Nephron (organoid): Measurements from ENCODE around the gene SLC43A2.
"Not testable (repeated sequence)": the region's sequence is repeated elsewhere in the genome, so short reads cannot be mapped to it uniquely, and the experiment has no call there.

ENCODE experiments used
- H3K27ac Mint-ChIP-seq, 3 experiments: 2 replicates each; pipeline ENCODE4 v1.8.0; 2020; ENCODE audit warnings: mixed read lengths in 3 of 3, mild to moderate bottlenecking in 2 of 3, moderate library complexity in 1 of 3
- H3K27me3 Mint-ChIP-seq: 2 replicates; pipeline ENCODE4 v1.8.0; 2021; ENCODE audit warnings: low read depth, mild to moderate bottlenecking, moderate library complexity, mixed read lengths
- H3K36me3 Mint-ChIP-seq: 2 replicates; pipeline ENCODE4 v1.8.0; 2020; ENCODE audit warnings: low read depth, mixed read lengths
- H3K4me1 Mint-ChIP-seq: 2 replicates; pipeline ENCODE4 v1.8.0; 2020; ENCODE audit warnings: mixed read lengths
- H3K4me3 Mint-ChIP-seq, 3 experiments: 2 replicates each; pipeline ENCODE4 v1.8.0; 2020; ENCODE audit warnings: mild to moderate bottlenecking in 3 of 3, mixed read lengths in 3 of 3, moderate library complexity in 2 of 3
- H3K9me3 Mint-ChIP-seq: 2 replicates; pipeline ENCODE4 v1.8.0; 2020; ENCODE audit warnings: mixed read lengths
- TF ChIP-seq, protein P1 (sequence below), 3 experiments: fragments of 200-600 bp; sonication (generic); IDR thresholded peaks; one replicate each; pipeline ENCODE4 v1.5.0; 2021; ENCODE audit warnings: antibody characterized with exemption in 3 of 3; ENCODE audit not compliant: unreplicated experiment in 3 of 3

Gene SLC43A2

GRCh38 chr17:1535737-1536136 lies 92.9 kb downstream of the SLC43A2 start:
- peaks cover 11% of the 10 kb centered on the region for H3K4me1 Mint-ChIP-seq
- TF ChIP-seq, protein P1, sequence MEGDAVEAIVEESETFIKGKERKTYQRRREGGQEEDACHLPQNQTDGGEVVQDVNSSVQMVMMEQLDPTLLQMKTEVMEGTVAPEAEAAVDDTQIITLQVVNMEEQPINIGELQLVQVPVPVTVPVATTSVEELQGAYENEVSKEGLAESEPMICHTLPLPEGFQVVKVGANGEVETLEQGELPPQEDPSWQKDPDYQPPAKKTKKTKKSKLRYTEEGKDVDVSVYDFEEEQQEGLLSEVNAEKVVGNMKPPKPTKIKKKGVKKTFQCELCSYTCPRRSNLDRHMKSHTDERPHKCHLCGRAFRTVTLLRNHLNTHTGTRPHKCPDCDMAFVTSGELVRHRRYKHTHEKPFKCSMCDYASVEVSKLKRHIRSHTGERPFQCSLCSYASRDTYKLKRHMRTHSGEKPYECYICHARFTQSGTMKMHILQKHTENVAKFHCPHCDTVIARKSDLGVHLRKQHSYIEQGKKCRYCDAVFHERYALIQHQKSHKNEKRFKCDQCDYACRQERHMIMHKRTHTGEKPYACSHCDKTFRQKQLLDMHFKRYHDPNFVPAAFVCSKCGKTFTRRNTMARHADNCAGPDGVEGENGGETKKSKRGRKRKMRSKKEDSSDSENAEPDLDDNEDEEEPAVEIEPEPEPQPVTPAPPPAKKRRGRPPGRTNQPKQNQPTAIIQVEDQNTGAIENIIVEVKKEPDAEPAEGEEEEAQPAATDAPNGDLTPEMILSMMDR (IDR thresholded peaks at IDR 0.05; ENCODE audit: unreplicated experiment in 3 of 3) = no peak
- H3K9me3 Mint-ChIP-seq = no peaks in the 10 kb centered on the region
- no peak overlapping the region for H3K4me3 Mint-ChIP-seq
- no peak overlapping the region for H3K27ac Mint-ChIP-seq
- H3K36me3 Mint-ChIP-seq = peaks cover 60% of the 10 kb centered on the region
- no peaks in the 10 kb centered on the region for H3K27me3 Mint-ChIP-seq

GRCh38 chr17:1533661-1534325 lies 94.8 kb downstream of the SLC43A2 start:
- Mint-ChIP-seq H3K36me3 (peaks cover 58% of the 10 kb centered on the region), H3K27me3 (no peaks in the 10 kb centered on the region), H3K4me3 (peak overlapping the region in 1 of 3 experiments; percentile 1), H3K9me3 (no peaks in the 10 kb centered on the region), H3K4me1 (peaks cover 11% of the 10 kb centered on the region), H3K27ac (peak overlapping the region in 2 of 3 experiments; percentile 3 to 57)
- TF ChIP-seq, protein P1 (IDR thresholded peaks at IDR 0.05; ENCODE audit: unreplicated experiment in 3 of 3) = no peak

- no peaks in the 10 kb centered on the region for H3K27me3 Mint-ChIP-seq
- peaks cover 11% of the 10 kb centered on the region for H3K4me1 Mint-ChIP-seq
- H3K4me3 Mint-ChIP-seq = no peak overlapping the region
- H3K27ac Mint-ChIP-seq = peak overlapping the region in 1 of 3 experiments; percentile 57
- H3K9me3 Mint-ChIP-seq = no peaks in the 10 kb centered on the region
- H3K36me3 Mint-ChIP-seq = peaks cover 56% of the 10 kb centered on the region
- TF ChIP-seq, protein P1 (IDR thresholded peaks at IDR 0.05; ENCODE audit: unreplicated experiment in 3 of 3) = no peak
Measured at GRCh38 chr17:1532836-1533602, 95.6 kb downstream of the SLC43A2 start.

DNA sequence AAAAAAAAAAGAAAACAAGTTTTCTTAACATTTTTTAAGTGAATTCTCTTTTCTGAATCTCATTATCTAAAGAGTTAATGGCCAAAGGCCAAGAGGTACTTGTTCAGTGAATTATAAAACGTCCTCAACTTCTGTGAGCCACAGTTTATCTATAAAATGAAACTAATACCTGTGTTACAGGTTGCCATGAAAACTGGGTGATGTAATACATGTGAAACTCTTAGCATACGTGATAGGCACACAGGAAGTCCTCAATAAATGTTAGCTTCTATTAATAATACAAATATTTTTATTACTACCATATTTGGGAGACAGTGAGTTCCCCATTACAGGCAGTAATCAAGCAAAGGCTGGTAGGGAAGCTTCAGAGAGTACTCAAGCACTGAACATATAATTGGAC lies 98.8 kb downstream of the SLC43A2 start:
- H3K9me3 Mint-ChIP-seq = no peaks in the 10 kb centered on the region
- H3K27ac Mint-ChIP-seq = no peak overlapping the region
- H3K27me3 Mint-ChIP-seq = no peaks in the 10 kb centered on the region
- peaks cover 47% of the 10 kb centered on the region for H3K36me3 Mint-ChIP-seq
- no peak overlapping the region for H3K4me3 Mint-ChIP-seq
- H3K4me1 Mint-ChIP-seq = peaks cover 11% of the 10 kb centered on the region
- TF ChIP-seq, protein P1 (IDR thresholded peaks at IDR 0.05; ENCODE audit: unreplicated experiment in 3 of 3) = no peak

DNA sequence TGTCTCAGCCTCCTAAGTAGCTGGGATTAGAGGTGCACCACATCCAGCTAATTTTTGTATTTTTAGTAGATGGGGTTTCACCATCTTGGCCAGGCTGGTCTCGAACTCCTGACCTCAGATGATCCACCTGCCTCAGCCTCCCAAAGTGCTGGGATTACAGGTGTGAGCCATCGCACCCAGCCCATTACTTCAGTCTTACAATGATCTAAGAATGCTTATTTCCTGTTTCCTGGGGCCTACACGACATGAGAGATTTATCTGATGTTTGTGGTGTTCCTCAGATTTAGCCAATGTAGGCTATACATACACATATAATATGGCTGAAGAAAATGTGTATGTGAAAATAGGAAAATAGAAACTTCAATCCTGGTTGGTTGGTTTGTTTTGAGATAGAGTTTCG lies 101.8 kb downstream of the SLC43A2 start:
- H3K4me3 Mint-ChIP-seq, H3K4me1 Mint-ChIP-seq, H3K27ac Mint-ChIP-seq, H3K27me3 Mint-ChIP-seq, H3K9me3 Mint-ChIP-seq: not testable (repeated sequence)
- peaks cover 33% of the 10 kb centered on the region for H3K36me3 Mint-ChIP-seq

- H3K4me3 Mint-ChIP-seq = no peak overlapping the region
- H3K36me3 Mint-ChIP-seq = peaks cover 22% of the 10 kb centered on the region
- peaks cover 38% of the 10 kb centered on the region for H3K4me1 Mint-ChIP-seq
- no peaks in the 10 kb centered on the region for H3K27me3 Mint-ChIP-seq
- no peaks in the 10 kb centered on the region for H3K9me3 Mint-ChIP-seq
- no peak overlapping the region for H3K27ac Mint-ChIP-seq
- TF ChIP-seq, protein P1 (IDR thresholded peaks at IDR 0.05; ENCODE audit: unreplicated experiment in 3 of 3) = no peak
Measured at GRCh38 chr17:1522626-1523025, 106.0 kb downstream of the SLC43A2 start.
